Endothelial cell of umbilical vein (primary cell): ENCODE data around the gene FOXJ1.

Source experiments
- EZH2 ChIP-seq: IDR thresholded peaks from 2 replicates; pipeline ENCODE4 v1.6.1; 2012; ENCODE audit warnings: borderline replicate concordance, low read depth, mild to moderate bottlenecking, moderate library complexity, low read length, inconsistent platforms; ENCODE audit not compliant: severe bottlenecking
- MAX ChIP-seq: IDR thresholded peaks from 2 replicates; pipeline ENCODE4 v1.6.1; 2011; ENCODE audit not compliant: insufficient read depth, insufficient read length
- POLR2A ChIP-seq: IDR thresholded peaks from 2 replicates; pipeline ENCODE4 v1.6.1; 2012; ENCODE audit warnings: low read depth, mild to moderate bottlenecking, control low read depth, low read length
- POLR2AphosphoS5 ChIP-seq: IDR thresholded peaks from 2 replicates; pipeline ENCODE4 v1.6.1; 2012; ENCODE audit warnings: low read depth, mild to moderate bottlenecking, control low read depth, low read length, moderate library complexity; ENCODE audit not compliant: insufficient read depth

- TF ChIP-seq EZH2 (no peak), POLR2AphosphoS5 (no peak), MAX (no peak), POLR2A (no peak)
These were observed 36.2 kb downstream of the FOXJ1 start for GRCh38 chr17:76104896-76105231.
